IMR-90 (cell line): ENCODE data around the gene IMPDH1. TPM values are rescaled to one million over a fixed set of nuclear protein-coding genes. Genes with fewer than 3 reads are reported as not detected.
A peak's percentile ranks its signal among the peaks of the same experiment; 100 is the strongest.

Experiments
- ATAC-seq: fragments of 200-7000 bp; cut with Tn5 transposase; 2 replicates; pipeline ENCODE4 v1.9.1; 2020; ENCODE audit warnings: low read depth, mild to moderate bottlenecking, moderate library complexity
- BruUV-seq: library from RNA; stranded (reverse); fragments of 400-500 nt; replicated peaks from 2 replicates; lab custom pipeline; 2021; lab: Mats Ljungman, UMichigan
- CTCF ChIA-PET: fragments of 300-600 bp; formaldehyde crosslinking; extraction: SDS; loops from one replicate; lab custom pipeline; 2021; ENCODE audit warnings: antibody characterized with exemption; lab: Yijun Ruan, JAX
- POLR2A ChIA-PET: fragments of 300-600 bp; sonication (Branson Sonifier 250); formaldehyde crosslinking; loops from one replicate; lab custom pipeline; 2022; ENCODE audit warnings: antibody characterized with exemption; ENCODE audit not compliant: unreplicated experiment; lab: Charles Lee
- DNase-seq: peaks from one replicate; pipeline ENCODE4 v3.0.0; 2013
- H2AFZ ChIP-seq: replicated peaks from 2 replicates; pipeline ENCODE3; 2013; ENCODE audit warnings: low read length, mild to moderate bottlenecking; ENCODE audit not compliant: poor library complexity
- H2AK5ac ChIP-seq: 2 replicates; pipeline ENCODE4 v1.6.1; 2013; ENCODE audit warnings: low read depth, low read length, inconsistent platforms
- H2AK9ac ChIP-seq: replicated peaks from 2 replicates; pipeline ENCODE3; 2013; ENCODE audit warnings: mild to moderate bottlenecking, low read depth, low read length, moderate library complexity; ENCODE audit not compliant: poor library complexity
- H2BK120ac ChIP-seq: 2 replicates; pipeline ENCODE4 v1.6.1; 2013; ENCODE audit warnings: low read depth, low read length, inconsistent platforms
- H2BK15ac ChIP-seq: 3 replicates; pipeline ENCODE4 v1.6.1; 2013; ENCODE audit warnings: low read depth, low read length, inconsistent platforms
- H2BK20ac ChIP-seq: 2 replicates; pipeline ENCODE4 v1.6.1; 2013; ENCODE audit warnings: low read depth, mild to moderate bottlenecking, inconsistent platforms, low read length, moderate library complexity
- H2BK5ac ChIP-seq: 2 replicates; pipeline ENCODE4 v1.6.1; 2013; ENCODE audit warnings: mild to moderate bottlenecking, low read depth, low read length, inconsistent platforms; ENCODE audit not compliant: poor library complexity, severe bottlenecking
- H3K14ac ChIP-seq: replicated peaks from 2 replicates; pipeline ENCODE4 v1.6.1; 2013; ENCODE audit warnings: low read depth, low read length, inconsistent platforms
- H3K18ac ChIP-seq: 2 replicates; pipeline ENCODE4 v1.6.1; 2013; ENCODE audit warnings: low read depth, low read length, control low read depth
- H3K23ac ChIP-seq: 2 replicates; pipeline ENCODE4 v1.6.1; 2013; ENCODE audit warnings: low read depth, low read length, inconsistent platforms
- H3K27ac ChIP-seq: 2 replicates; pipeline ENCODE4 v1.5.1; 2013; ENCODE audit warnings: mild to moderate bottlenecking, control low read depth, low read length; ENCODE audit not compliant: insufficient read depth
- H3K27me3 ChIP-seq: 2 replicates; pipeline ENCODE4 v1.6.1; 2013; ENCODE audit warnings: low read length; ENCODE audit not compliant: control insufficient read depth, insufficient read depth
- H3K36me3 ChIP-seq: 2 replicates; pipeline ENCODE4 v1.6.1; 2013; ENCODE audit warnings: low read length, mixed read lengths; ENCODE audit not compliant: control insufficient read depth, insufficient read depth
- H3K4ac ChIP-seq: 2 replicates; pipeline ENCODE4 v1.6.1; 2013; ENCODE audit warnings: low read depth, low read length, inconsistent platforms
- H3K4me1 ChIP-seq: 2 replicates; pipeline ENCODE4 v1.6.1; 2013; ENCODE audit warnings: low read length, mixed read lengths; ENCODE audit not compliant: control insufficient read depth, insufficient read depth
- H3K4me2 ChIP-seq: 2 replicates; pipeline ENCODE4 v1.6.1; 2013; ENCODE audit warnings: low read depth, mild to moderate bottlenecking, control low read depth, low read length, moderate library complexity
- H3K4me3 ChIP-seq: 2 replicates; pipeline ENCODE4 v1.5.1; 2013; ENCODE audit warnings: low read depth, mild to moderate bottlenecking, control low read depth, low read length, moderate library complexity; ENCODE audit not compliant: insufficient read depth
- H3K56ac ChIP-seq: 2 replicates; pipeline ENCODE4 v1.6.1; 2013; ENCODE audit warnings: low read length, inconsistent platforms; ENCODE audit not compliant: insufficient read depth; ENCODE audit errors: extremely low read depth
- H3K79me1 ChIP-seq, 2 experiments: 2 replicates each; pipeline ENCODE4 v1.6.1; 2013; ENCODE audit warnings: low read length in 2 of 2, inconsistent platforms in 1 of 2, low read depth in 1 of 2
- H3K9ac ChIP-seq: 2 replicates; pipeline ENCODE4 v1.6.1; 2013; ENCODE audit warnings: low read depth, low read length, control low read depth
- H3K9me1 ChIP-seq: 2 replicates; pipeline ENCODE4 v1.6.1; 2013; ENCODE audit warnings: low read length, inconsistent platforms; ENCODE audit not compliant: insufficient read depth
- H3K9me3 ChIP-seq: 2 replicates; pipeline ENCODE4 v1.6.1; 2013; ENCODE audit warnings: low read length; ENCODE audit not compliant: control insufficient read depth, insufficient read depth
- H4K20me1 ChIP-seq: 2 replicates; pipeline ENCODE4 v1.6.1; 2013; ENCODE audit warnings: low read length, inconsistent platforms; ENCODE audit not compliant: insufficient read depth
- H4K5ac ChIP-seq: 2 replicates; pipeline ENCODE4 v1.6.1; 2013; ENCODE audit warnings: mild to moderate bottlenecking, low read depth, low read length, control low read depth
- H4K8ac ChIP-seq, 2 experiments: 2 replicates each; pipeline ENCODE4 v1.6.1; 2013; ENCODE audit warnings: low read depth in 2 of 2, low read length in 2 of 2, control low read depth in 1 of 2, inconsistent platforms in 1 of 2
- H4K91ac ChIP-seq: 2 replicates; pipeline ENCODE4 v1.6.1; 2013; ENCODE audit warnings: low read depth, low read length, inconsistent platforms; ENCODE audit not compliant: insufficient read depth
- BHLHE40 ChIP-seq: fragments of 150-350 bp; IDR thresholded peaks from 2 replicates; pipeline ENCODE4 v1.6.1; 2016; ENCODE audit warnings: mild to moderate bottlenecking, low read depth, low read length
- FOS ChIP-seq: fragments of 150-350 bp; IDR thresholded peaks from 2 replicates; pipeline ENCODE4 v1.6.1; 2016; ENCODE audit warnings: low read depth, low read length
- MXI1 ChIP-seq: IDR thresholded peaks from 2 replicates; pipeline ENCODE4 v1.6.1; 2012; ENCODE audit warnings: low read depth, mild to moderate bottlenecking, low read length, moderate library complexity, borderline replicate concordance
- WGBS, 2 experiments: methylation state at CpG; one replicate each; pipeline versions ENCODE4 v1.1.5 to v1.1.7; 2013; ENCODE audit warnings: missing lambda C conversion rate in 2 of 2; ENCODE audit not compliant: insufficient read length in 1 of 2; ENCODE audit errors: extremely low coverage in 2 of 2; 5-methylcytosine and 5-hydroxymethylcytosine counted together
- dilution Hi-C: fragments of 300-500 bp; cut with HindIII; formaldehyde crosslinking; loops from one replicate; pipeline ENCODE4 v1.14.3; 2018; ENCODE audit warnings: low sequenced_read_pairs; ENCODE audit not compliant: unreplicated experiment
- in situ Hi-C: fragments of 300-500 bp; cut with MboI; formaldehyde crosslinking; loops from 3 replicates; pipeline ENCODE4 v1.14.3; 2019; ENCODE audit warnings: low sequenced_read_pairs, inconsistent platforms, mixed read lengths
- intact Hi-C: fragments of 100-400 bp; cut with micrococcal nuclease; formaldehyde crosslinking; loops from 2 replicates; pipeline ENCODE4 v1.10.0; 2022
- polyA plus RNA-seq, 3 experiments: library from polyadenylated mRNA; depleted of rRNA; stranded (reverse); fragments of >200 nt; gene quantifications; 2 replicates each; pipeline ENCODE4 v1.2.3, GENCODE V29; 2012; ENCODE audit warnings: low replicate concordance in 1 of 3
- total RNA-seq: library from RNA; depleted of rRNA; stranded (reverse); fragments of >200 nt; gene quantifications from 2 replicates; pipeline ENCODE4 v1.2.3, GENCODE V29; 2012

IMPDH1 gene
- total and polyA plus RNA-seq, 2 of the 4 experiments (the other 2 are of a cell fraction): 49.5 to 69.3 TPM

DNA sequence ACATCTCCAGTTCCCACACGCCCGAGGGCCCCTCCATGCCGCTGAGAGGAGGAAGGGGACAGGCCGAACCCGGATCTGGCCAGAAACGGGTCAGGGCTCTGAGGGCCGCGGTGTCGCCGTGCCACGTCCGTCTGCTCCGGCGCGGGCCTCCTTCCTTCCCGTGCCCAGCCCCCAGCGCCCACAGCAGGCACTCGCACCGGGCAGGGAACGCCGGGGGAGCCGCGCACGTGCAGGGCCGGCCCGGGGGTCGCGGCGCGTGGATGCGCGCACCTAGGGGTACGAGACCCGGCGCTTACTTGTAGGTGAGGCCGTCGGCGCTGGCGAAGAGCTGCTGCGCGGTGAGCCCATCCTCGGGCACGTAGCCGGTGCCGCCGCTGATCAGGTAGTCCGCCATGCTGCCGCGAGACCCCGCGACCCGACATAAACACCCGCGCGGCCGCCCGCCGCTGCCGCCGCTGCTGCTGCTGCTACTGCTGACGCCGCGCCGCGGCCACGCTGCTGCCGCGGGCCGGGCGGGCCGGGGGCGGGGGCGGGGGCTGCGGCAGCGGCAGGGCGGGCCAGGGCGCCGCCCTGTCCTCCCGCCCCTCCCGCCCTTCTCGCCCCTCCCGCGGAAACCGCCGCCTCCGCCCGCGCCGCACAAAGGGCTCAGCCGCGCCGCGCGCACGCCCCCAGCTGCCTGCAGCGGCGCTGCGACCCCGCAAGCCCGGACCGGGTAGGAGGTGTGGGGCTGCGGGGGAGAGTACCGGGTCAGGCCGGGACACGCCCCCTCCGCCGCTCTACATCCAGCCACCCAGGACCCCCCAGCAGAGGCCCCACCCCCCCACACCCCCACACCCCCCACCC lies 4.1 kb downstream of the IMPDH1 start:
- H3K14ac ChIP-seq: peak overlapping the region; percentile 97
- peak overlapping the region; percentile 94 for H3K4me2 ChIP-seq
- TF ChIP-seq MXI1 (peak; percentile 60; the same call in 1 of the 2 replicates), FOS (no peak), BHLHE40 (peak; percentile 81)
- BruUV-seq: no TSS peak
- H3K23ac ChIP-seq: peak overlapping the region; percentile 49
- peaks cover 9% of the 10 kb centered on the region for H3K36me3 ChIP-seq
- H3K79me1 ChIP-seq: peaks cover 24 to 52% of the 10 kb centered on the region in 2 experiments
- H2BK20ac ChIP-seq: no peak overlapping the region
- peak overlapping the region; percentile 42 for H3K18ac ChIP-seq
- peak overlapping the region; percentile 92 for H3K4ac ChIP-seq
- H4K20me1 ChIP-seq: peaks cover 15% of the 10 kb centered on the region
- intact Hi-C loops: no loop called here
- H3K56ac ChIP-seq: no peak overlapping the region; the same call in 1 of the 2 replicates
- H2BK5ac ChIP-seq: peak overlapping the region; percentile 57
- H3K9ac ChIP-seq: peak overlapping the region; percentile 89
- DNase-seq: peak; percentile 8
- peaks cover 9% of the 10 kb centered on the region; the same call in 1 of the 2 replicates for H3K9me1 ChIP-seq
- peak overlapping the region; percentile 97 for H2AFZ ChIP-seq
- peak overlapping the region; percentile 61 for H3K27ac ChIP-seq
- H2AK5ac ChIP-seq: peak overlapping the region; percentile 74
- no peaks in the 10 kb centered on the region for H3K9me3 ChIP-seq
- H4K91ac ChIP-seq: peak overlapping the region; percentile 73
- no peaks in the 10 kb centered on the region for H3K27me3 ChIP-seq
- ATAC-seq: peak; percentile 21
- peak overlapping the region; percentile 37 for H4K5ac ChIP-seq
- no peak overlapping the region for H2BK15ac ChIP-seq
- in situ Hi-C loops: no loop called here
- dilution Hi-C loops: no loop called here
- peak overlapping the region; percentile 81 for H3K4me3 ChIP-seq
- H4K8ac ChIP-seq: peak overlapping the region; percentile 71 to 90; a peak in 3 of 4 replicates
- H2AK9ac ChIP-seq: peak overlapping the region; percentile 97
- H3K4me1 ChIP-seq: peaks cover 20% of the 10 kb centered on the region
- POLR2A ChIA-PET: no interaction called here
- H2BK120ac ChIP-seq: no peak overlapping the region; the same call in 1 of the 2 replicates
- 1% methylated on average over 31 of the region's 107 CpGs; no CpG with 5 or more reads in 1 of the 2 experiments for WGBS, 2 experiments
- CTCF ChIA-PET: interaction anchor here (0.9 kb wide), 1 partner anchor 10 kb away, joined by 3 read pairs; no protein-coding TSS in a partner anchor
